Panc1 (cell line): ENCODE data around the gene RILPL2.

ENCODE experiments used
- CTCF ChIP-seq: fragments of 450-650 bp; IDR thresholded peaks from 2 replicates; pipeline ENCODE4 v1.5.1; 2017; ENCODE audit warnings: mild to moderate bottlenecking
- POLR2AphosphoS5 ChIP-seq: IDR thresholded peaks from 2 replicates; pipeline ENCODE4 v1.6.1; 2012; ENCODE audit warnings: mild to moderate bottlenecking, low read depth, low read length, moderate library complexity
- SIN3A ChIP-seq: IDR thresholded peaks from 2 replicates; pipeline ENCODE4 v1.6.1; 2012; ENCODE audit warnings: low read depth, mild to moderate bottlenecking, low read length, moderate library complexity, borderline replicate concordance; ENCODE audit not compliant: insufficient read depth
- TCF7L2 ChIP-seq: IDR thresholded peaks from 2 replicates; pipeline ENCODE4 v1.6.1; 2011; ENCODE audit warnings: mild to moderate bottlenecking, low read depth, low read length, inconsistent platforms
- TF ChIP-seq, protein P1 (sequence below), 2 experiments: IDR thresholded peaks; 2 replicates each; pipeline ENCODE4 v1.6.1; 2011 to 2012; ENCODE audit warnings: low read depth in 2 of 2, control low read depth in 1 of 2, low read length in 1 of 2, mild to moderate bottlenecking in 1 of 2, moderate library complexity in 1 of 2; ENCODE audit not compliant: insufficient read depth in 1 of 2

DNA sequence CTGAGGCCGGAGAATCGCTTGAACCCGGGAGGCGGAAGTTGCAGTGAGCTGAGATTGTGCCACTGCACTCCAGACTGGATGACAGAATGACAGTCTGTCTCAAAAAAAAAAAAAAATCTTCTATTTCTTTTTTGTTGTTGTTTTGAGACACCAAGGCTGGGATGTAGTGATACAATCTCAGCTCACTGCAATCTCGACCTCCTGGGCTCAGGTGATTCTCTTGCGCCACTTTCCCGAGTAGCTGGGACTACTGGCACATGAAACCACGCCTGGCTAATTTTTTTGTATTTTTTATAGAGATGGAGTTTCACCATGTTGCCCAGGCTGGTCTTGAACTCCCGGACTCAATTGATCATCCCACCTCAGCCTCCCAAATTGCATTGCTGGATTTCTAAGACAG is 14.2 kb upstream of the RILPL2 start:
- no peak for TF ChIP-seq CTCF
- TF ChIP-seq, protein P1, sequence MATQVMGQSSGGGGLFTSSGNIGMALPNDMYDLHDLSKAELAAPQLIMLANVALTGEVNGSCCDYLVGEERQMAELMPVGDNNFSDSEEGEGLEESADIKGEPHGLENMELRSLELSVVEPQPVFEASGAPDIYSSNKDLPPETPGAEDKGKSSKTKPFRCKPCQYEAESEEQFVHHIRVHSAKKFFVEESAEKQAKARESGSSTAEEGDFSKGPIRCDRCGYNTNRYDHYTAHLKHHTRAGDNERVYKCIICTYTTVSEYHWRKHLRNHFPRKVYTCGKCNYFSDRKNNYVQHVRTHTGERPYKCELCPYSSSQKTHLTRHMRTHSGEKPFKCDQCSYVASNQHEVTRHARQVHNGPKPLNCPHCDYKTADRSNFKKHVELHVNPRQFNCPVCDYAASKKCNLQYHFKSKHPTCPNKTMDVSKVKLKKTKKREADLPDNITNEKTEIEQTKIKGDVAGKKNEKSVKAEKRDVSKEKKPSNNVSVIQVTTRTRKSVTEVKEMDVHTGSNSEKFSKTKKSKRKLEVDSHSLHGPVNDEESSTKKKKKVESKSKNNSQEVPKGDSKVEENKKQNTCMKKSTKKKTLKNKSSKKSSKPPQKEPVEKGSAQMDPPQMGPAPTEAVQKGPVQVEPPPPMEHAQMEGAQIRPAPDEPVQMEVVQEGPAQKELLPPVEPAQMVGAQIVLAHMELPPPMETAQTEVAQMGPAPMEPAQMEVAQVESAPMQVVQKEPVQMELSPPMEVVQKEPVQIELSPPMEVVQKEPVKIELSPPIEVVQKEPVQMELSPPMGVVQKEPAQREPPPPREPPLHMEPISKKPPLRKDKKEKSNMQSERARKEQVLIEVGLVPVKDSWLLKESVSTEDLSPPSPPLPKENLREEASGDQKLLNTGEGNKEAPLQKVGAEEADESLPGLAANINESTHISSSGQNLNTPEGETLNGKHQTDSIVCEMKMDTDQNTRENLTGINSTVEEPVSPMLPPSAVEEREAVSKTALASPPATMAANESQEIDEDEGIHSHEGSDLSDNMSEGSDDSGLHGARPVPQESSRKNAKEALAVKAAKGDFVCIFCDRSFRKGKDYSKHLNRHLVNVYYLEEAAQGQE (IDR thresholded peaks at IDR 0.05; ENCODE audit: insufficient read depth in 1 of 2, low read depth in 2 of 2, low read length in 1 of 2), result no peak
- TF ChIP-seq POLR2AphosphoS5, result no peak
- no peak for TF ChIP-seq TCF7L2
- TF ChIP-seq SIN3A, result no peak
